Stomach (tissue), 9 donors: ENCODE data around the gene DTYMK. TPM values are rescaled to one million over a fixed set of nuclear protein-coding genes. Genes with fewer than 3 reads are reported as not detected.

Experiments used
- DNase-seq, 2 donors: peaks; one replicate each; pipeline versions ENCODE4 v3.0.0 to v3.0.0-alpha.2; 2013 to 2019
- H3K27ac ChIP-seq, 5 donors: fragments of 200-600 bp in 4 of 5; sonication (generic) in 4 of 5; one replicate each; pipeline ENCODE4 v1.5.1; 2013 to 2019; ENCODE audit warnings: mild to moderate bottlenecking in 1 of 5, moderate library complexity in 1 of 5
- H3K27me3 ChIP-seq, 3 donors: fragments of 200-600 bp; sonication (generic); one replicate each; pipeline ENCODE4 v1.5.1; 2017 to 2019; ENCODE audit warnings: mixed run types in 1 of 3
- H3K36me3 ChIP-seq, 4 donors: fragments of 200-600 bp; sonication (generic); 1 replicate in 3 of 4; 2 replicates in 1 of 4; pipeline ENCODE4 v1.5.1; 2016 to 2019
- H3K4me1 ChIP-seq, 4 donors: fragments of 200-600 bp; sonication (generic); one replicate each; pipeline ENCODE4 v1.5.1; 2016 to 2019
- H3K4me3 ChIP-seq, 4 donors: fragments of 200-600 bp; sonication (generic) in 3 of 4; one replicate each; pipeline ENCODE4 v1.5.1; 2016 to 2019; ENCODE audit warnings: mild to moderate bottlenecking in 1 of 4
- H3K9me3 ChIP-seq, 4 donors: fragments of 200-600 bp; sonication (generic); one replicate each; pipeline ENCODE4 v1.5.1; 2016 to 2019
- CTCF ChIP-seq, 7 experiments: fragments of 450-650 bp in 4 of 7; fragments of 200-600 bp in 3 of 7; sonication (generic) in 3 of 7; IDR thresholded peaks; one replicate each; pipeline ENCODE4 v1.5.1; 2016 to 2019; ENCODE audit warnings: antibody characterized with exemption in 7 of 7, control low read depth in 2 of 7, mild to moderate bottlenecking in 1 of 7
- EP300 ChIP-seq: sonication (generic); formaldehyde crosslinking; IDR thresholded peaks from one replicate; pipeline ENCODE4 v1.6.1; 2017; ENCODE audit warnings: antibody characterized with exemption
- POLR2A ChIP-seq, 4 donors: fragments of 450-650 bp; IDR thresholded peaks; one replicate each; pipeline ENCODE4 v1.6.1; 2016; ENCODE audit warnings: antibody characterized with exemption in 4 of 4, control low read depth in 2 of 4, mild to moderate bottlenecking in 1 of 4, moderate library complexity in 1 of 4
- POLR2AphosphoS5 ChIP-seq, 3 donors: sonication (generic); formaldehyde crosslinking; IDR thresholded peaks; one replicate each; pipeline ENCODE4 v1.6.1; 2016; ENCODE audit warnings: antibody characterized with exemption in 3 of 3
- WGBS, 5 donors: extraction: QIAGEN DNeasy Blood & Tissue Kit in 3 of 5; methylation state at CpG; one replicate each; pipeline versions ENCODE4 v1.1.5 to v1.1.7; 2013 to 2018; 5-methylcytosine and 5-hydroxymethylcytosine counted together
- intact Hi-C: fragments of 100-400 bp; cut with DNase I; formaldehyde crosslinking; loops from one replicate; pipeline ENCODE4 v1.15.1; 2023; ENCODE audit warnings: low total_unique reads
- polyA plus RNA-seq, 3 donors: library from polyadenylated mRNA; stranded (reverse); fragments of 200-250 nt; gene quantifications; one replicate each; pipeline ENCODE4 v1.2.3, GENCODE V29; 2013
- total RNA-seq, 5 donors: library from RNA; depleted of rRNA; stranded (reverse); fragments of >200 nt; gene quantifications; one replicate each; pipeline versions ENCODE4 v1.1.0 to v1.2.3, GENCODE V29; 2014 to 2016
- donor health status: healthy with polysubstance abuse.
- donor health status: Bipolar disorder and iron deficiency.
- donor health status: healthy.

The DTYMK gene
- total and polyA plus RNA-seq, 8 donors = 3.5 to 50.0 (median 21.7) TPM

- Histone ChIP-seq H3K4me3 (no peak overlapping the region), H3K36me3 (peaks cover 47 to 98% (median 95%) of the 10 kb centered on the region in 4 donors), H3K27ac (no peak overlapping the region), H3K4me1 (no peaks in the 10 kb centered on the region), H3K27me3 (no peaks in the 10 kb centered on the region), H3K9me3 (no peaks in the 10 kb centered on the region)
- 92 to 98% (median 96%) methylated on average over 4 to 19 of the region's 19 CpGs for WGBS, 5 donors
- no peak for DNase-seq
- TF ChIP-seq EP300 (no peak), CTCF (IDR thresholded peaks at IDR 0.05) (no peak), POLR2A (IDR thresholded peaks at IDR 0.05) (no peak), POLR2AphosphoS5 (IDR thresholded peaks at IDR 0.05) (no peak)
- intact Hi-C loops = no loop called here
These were observed 33.5 kb upstream of the DTYMK start for GRCh38 chr2:241720099-241720498.

GRCh38 chr2:241719093-241719492 is 32.5 kb upstream of the DTYMK start:
- H3K27me3 ChIP-seq = no peaks in the 10 kb centered on the region
- DNase-seq = no peak
- no peak overlapping the region for H3K27ac ChIP-seq
- peaks cover 47 to 98% (median 95%) of the 10 kb centered on the region in 4 donors for H3K36me3 ChIP-seq
- no peak overlapping the region for H3K4me3 ChIP-seq
- H3K4me1 ChIP-seq = no peaks in the 10 kb centered on the region
- 90 to 98% (median 97%) methylated on average over 9 to 16 of the region's 16 CpGs for WGBS, 5 donors
- no peaks in the 10 kb centered on the region for H3K9me3 ChIP-seq
- intact Hi-C loops = no loop called here
- TF ChIP-seq POLR2A (IDR thresholded peaks at IDR 0.05) (no peak), CTCF (IDR thresholded peaks at IDR 0.05) (no peak), POLR2AphosphoS5 (IDR thresholded peaks at IDR 0.05) (no peak), EP300 (no peak)

- no peak for DNase-seq
- H3K27ac ChIP-seq = no peak overlapping the region
- H3K9me3 ChIP-seq = peaks cover 0 to 4% (median 0%) of the 10 kb centered on the region in 4 donors
- peaks cover 76 to 98% (median 96%) of the 10 kb centered on the region in 4 donors for H3K36me3 ChIP-seq
- intact Hi-C loops = no loop called here
- no peaks in the 10 kb centered on the region for H3K27me3 ChIP-seq
- TF ChIP-seq POLR2AphosphoS5 (IDR thresholded peaks at IDR 0.05) (no peak), POLR2A (IDR thresholded peaks at IDR 0.05) (no peak), EP300 (no peak), CTCF (IDR thresholded peaks at IDR 0.05) (no peak)
- H3K4me3 ChIP-seq = no peak overlapping the region
- H3K4me1 ChIP-seq = peaks cover 0 to 1% (median under 1%) of the 10 kb centered on the region in 4 donors
- whole genome bisulfite sequencing, 5 donors = 88 to 94% (median 91%) methylated on average over 10 of the region's 10 CpGs
These were observed 22.3 kb upstream of the DTYMK start for GRCh38 chr2:241708879-241709278.

- Histone ChIP-seq H3K9me3 (peaks cover 0 to 4% (median 0%) of the 10 kb centered on the region in 4 donors), H3K4me3 (no peak overlapping the region), H3K4me1 (peaks cover 9 to 15% (median 14%) of the 10 kb centered on the region in 4 donors), H3K27ac (no peak overlapping the region), H3K27me3 (no peaks in the 10 kb centered on the region), H3K36me3 (peaks cover 53 to 74% (median 73%) of the 10 kb centered on the region in 4 donors)
- intact Hi-C loops = no loop called here
- DNase-seq = no peak
- 93 to 98% (median 97%) methylated on average over 6 of the region's 6 CpGs for WGBS, 5 donors
- TF ChIP-seq CTCF (IDR thresholded peaks at IDR 0.05) (no peak), POLR2A (IDR thresholded peaks at IDR 0.05) (no peak), POLR2AphosphoS5 (IDR thresholded peaks at IDR 0.05) (no peak), EP300 (no peak)
These were observed 19.9 kb upstream of the DTYMK start for GRCh38 chr2:241706537-241706936.
